ENCODE measurements around the gene ZNF746.

DNA sequence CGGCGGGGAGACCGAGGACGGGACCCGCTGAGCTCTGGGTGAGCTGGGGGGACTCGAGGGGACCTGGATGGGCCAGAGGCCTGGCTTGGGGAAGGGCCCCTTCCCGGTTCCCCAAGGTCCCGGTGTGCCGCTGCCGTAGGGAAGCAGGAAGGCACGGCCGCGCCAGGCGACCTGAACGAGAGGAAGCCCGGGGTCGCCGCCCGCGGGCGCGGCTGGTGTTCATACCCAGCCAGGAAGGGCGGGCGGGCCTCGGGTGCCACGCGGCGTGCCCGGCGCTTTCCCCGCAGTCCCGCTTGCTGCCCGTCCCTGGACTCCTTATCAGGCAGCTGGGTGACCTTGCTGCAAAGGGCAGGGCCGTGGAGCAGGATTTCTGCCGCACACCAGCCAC lies 74.7 kb downstream of the ZNF746 start:
- TF ChIP-seq, protein P1, sequence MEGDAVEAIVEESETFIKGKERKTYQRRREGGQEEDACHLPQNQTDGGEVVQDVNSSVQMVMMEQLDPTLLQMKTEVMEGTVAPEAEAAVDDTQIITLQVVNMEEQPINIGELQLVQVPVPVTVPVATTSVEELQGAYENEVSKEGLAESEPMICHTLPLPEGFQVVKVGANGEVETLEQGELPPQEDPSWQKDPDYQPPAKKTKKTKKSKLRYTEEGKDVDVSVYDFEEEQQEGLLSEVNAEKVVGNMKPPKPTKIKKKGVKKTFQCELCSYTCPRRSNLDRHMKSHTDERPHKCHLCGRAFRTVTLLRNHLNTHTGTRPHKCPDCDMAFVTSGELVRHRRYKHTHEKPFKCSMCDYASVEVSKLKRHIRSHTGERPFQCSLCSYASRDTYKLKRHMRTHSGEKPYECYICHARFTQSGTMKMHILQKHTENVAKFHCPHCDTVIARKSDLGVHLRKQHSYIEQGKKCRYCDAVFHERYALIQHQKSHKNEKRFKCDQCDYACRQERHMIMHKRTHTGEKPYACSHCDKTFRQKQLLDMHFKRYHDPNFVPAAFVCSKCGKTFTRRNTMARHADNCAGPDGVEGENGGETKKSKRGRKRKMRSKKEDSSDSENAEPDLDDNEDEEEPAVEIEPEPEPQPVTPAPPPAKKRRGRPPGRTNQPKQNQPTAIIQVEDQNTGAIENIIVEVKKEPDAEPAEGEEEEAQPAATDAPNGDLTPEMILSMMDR (conservative IDR thresholded peaks at IDR 0.05; ENCODE audit: low read length): no peak
- no peak for TF ChIP-seq EZH2phosphoT487 (IDR thresholded peaks at IDR 0.05; ENCODE audit: borderline replicate concordance)

Data from Loucy (cell line).